A549 (cell line): ENCODE results near the gene TMOD1. TPM values are rescaled to one million over a fixed set of nuclear protein-coding genes. Genes with fewer than 3 reads are reported as not detected.

Source experiments
- ATAC-seq, 2 experiments: fragments of 200-7000 bp in 1 of 2; fragments of >200 bp in 1 of 2; cut with Nextera tagmentation in 1 of 2; cut with Tn5 transposase in 1 of 2; 3 replicates each; pipeline versions ENCODE4 v1.8.0 to v1.9.1; 2018 to 2020; ENCODE audit warnings: mild to moderate bottlenecking in 1 of 2, moderate library complexity in 1 of 2
- CTCF ChIA-PET: fragments of 300-600 bp; sonication (Branson Sonifier 250); formaldehyde crosslinking; extraction: SDS; loops from one replicate; lab custom pipeline; 2021; ENCODE audit warnings: antibody characterized with exemption, inconsistent platforms; lab: Yijun Ruan, JAX
- POLR2A ChIA-PET: fragments of 350-600 bp; formaldehyde crosslinking; extraction: SDS; loops from one replicate; lab custom pipeline; 2021; ENCODE audit warnings: antibody characterized with exemption, inconsistent platforms; lab: Yijun Ruan, JAX
- DNase-seq, 2 experiments: peaks; one replicate each; pipeline versions ENCODE4 v3.0.0 to v3.0.0-alpha.2; 2011 to 2016; ENCODE audit warnings: low read depth in 1 of 2, low spot score in 1 of 2
- FAIRE-seq: peaks from 2 replicates; lab custom pipeline; 2011; peaks lifted over from hg19 to GRCh38; lab: Jason Lieb, UNC
- H3K27ac ChIP-seq, 2 experiments: fragments of >200 bp; sonication (Bioruptor Twin); formaldehyde crosslinking; 3 replicates each; pipeline ENCODE4 v1.5.1; 2016 to 2017
- H3K4me1 ChIP-seq: fragments of >200 bp; sonication (Bioruptor Twin); formaldehyde crosslinking; 3 replicates; pipeline ENCODE4 v1.6.1; 2016
- H3K4me2 ChIP-seq: fragments of >200 bp; sonication (Bioruptor Twin); formaldehyde crosslinking; 3 replicates; pipeline ENCODE4 v1.6.1; 2016
- H3K4me3 ChIP-seq: fragments of >200 bp; sonication (Bioruptor Twin); formaldehyde crosslinking; 3 replicates; pipeline ENCODE4 v1.5.1; 2016
- H3K9me3 ChIP-seq: fragments of >200 bp; sonication (Bioruptor Twin); formaldehyde crosslinking; 3 replicates; pipeline ENCODE4 v1.6.1; 2016
- ATOH8 ChIP-seq: fragments of 250-450 bp; sonication (Bioruptor Pico); IDR thresholded peaks from 2 replicates; pipeline ENCODE4 v1.5.0; 2020; ENCODE audit warnings: low read depth, mild to moderate bottlenecking, moderate library complexity
- BCL3 ChIP-seq: fragments of >200 bp; sonication (Bioruptor Twin); formaldehyde crosslinking; IDR thresholded peaks from 3 replicates; pipeline ENCODE4 v1.6.1; 2016
- CEBPB ChIP-seq, 2 experiments: fragments of >200 bp in 1 of 2; sonication (Bioruptor Twin) in 1 of 2; formaldehyde crosslinking in 1 of 2; IDR thresholded peaks; 2 replicates each; pipeline ENCODE4 v1.6.1; 2012 to 2016
- E2F6 ChIP-seq: IDR thresholded peaks from 2 replicates; pipeline ENCODE4 v1.6.1; 2012; ENCODE audit warnings: low read depth, borderline replicate concordance
- ELK1 ChIP-seq: fragments of 150-350 bp; IDR thresholded peaks from 2 replicates; pipeline ENCODE4 v1.6.1; 2014; ENCODE audit warnings: low read depth, mild to moderate bottlenecking, low read length
- EP300 ChIP-seq, 2 experiments: fragments of >200 bp; sonication (Bioruptor Twin); formaldehyde crosslinking; IDR thresholded peaks; 2 replicates in 1 of 2; 3 replicates in 1 of 2; pipeline ENCODE4 v1.6.1; 2016 to 2017
- FOXS1 ChIP-seq: fragments of 250-450 bp; sonication (Bioruptor Pico); IDR thresholded peaks from 2 replicates; pipeline ENCODE4 v1.5.0; 2020; ENCODE audit warnings: mild to moderate bottlenecking, moderate library complexity
- HES2 ChIP-seq: fragments of >200 bp; sonication (Bioruptor Twin); formaldehyde crosslinking; IDR thresholded peaks from 2 replicates; pipeline ENCODE4 v1.6.1; 2016
- HOXB13 ChIP-seq: fragments of 250-450 bp; sonication (Bioruptor Pico); IDR thresholded peaks from 2 replicates; pipeline ENCODE4 v1.5.0; 2020; ENCODE audit warnings: low read depth, mild to moderate bottlenecking, moderate library complexity
- HOXB5 ChIP-seq: fragments of 250-450 bp; sonication (Bioruptor Pico); IDR thresholded peaks from 2 replicates; pipeline ENCODE4 v1.5.0; 2020; ENCODE audit warnings: mild to moderate bottlenecking, moderate library complexity
- KDM1A ChIP-seq: fragments of 200-600 bp; sonication (generic); IDR thresholded peaks from 2 replicates; pipeline ENCODE4 v1.6.1; 2016; ENCODE audit warnings: low read depth, mild to moderate bottlenecking
- NPAS2 ChIP-seq: fragments of 250-450 bp; sonication (Bioruptor Pico); IDR thresholded peaks from 2 replicates; pipeline ENCODE4 v1.8.0; 2022; ENCODE audit warnings: mild to moderate bottlenecking, moderate library complexity, borderline replicate concordance
- RCOR1 ChIP-seq: fragments of 150-350 bp; IDR thresholded peaks from 2 replicates; pipeline ENCODE4 v1.6.1; 2014; ENCODE audit warnings: antibody characterized with exemption, low read length, low read depth
- RNF2 ChIP-seq: fragments of 200-600 bp; sonication (generic); IDR thresholded peaks from 2 replicates; pipeline ENCODE4 v1.6.1; 2016; ENCODE audit warnings: low read depth, mild to moderate bottlenecking, antibody characterized with exemption, moderate library complexity, borderline replicate concordance
- SREBF2 ChIP-seq: fragments of 450-650 bp; IDR thresholded peaks from 2 replicates; pipeline ENCODE4 v1.6.1; 2014; ENCODE audit warnings: mild to moderate bottlenecking, moderate library complexity
- TFCP2L1 ChIP-seq: fragments of 250-450 bp; sonication (Bioruptor Pico); IDR thresholded peaks from 2 replicates; pipeline ENCODE4 v1.5.0; 2021; ENCODE audit warnings: mild to moderate bottlenecking
- whole genome bisulfite sequencing: methylation state at CpG from one replicate; pipeline ENCODE4 v1.1.6; 2017; ENCODE audit errors: missing lambda C conversion rate; 5-methylcytosine and 5-hydroxymethylcytosine counted together
- polyA plus RNA-seq, 4 experiments: library from polyadenylated mRNA; depleted of rRNA in 3 of 4; stranded (reverse); fragments of >200 nt; fragmentation: RNase III in 1 of 4; extraction: RNeasy Plus Mini Kit Qiagen cat#74134 plus additional on column Dnase treatment in 1 of 4; gene quantifications; 2 replicates in 3 of 4; 3 replicates in 1 of 4; pipeline ENCODE4 v1.2.3, GENCODE V29; 2011 to 2017

The TMOD1 gene
- polyA plus RNA-seq, 2 of the 4 experiments (the other 2 are of a cell fraction): 0.28 to 0.80 TPM

- 89% methylated on average over 5 of the region's 5 CpGs for WGBS
- DNase-seq (no peak), ATAC-seq (no peak), FAIRE-seq (no peak)
- TF ChIP-seq E2F6 (no peak), ELK1 (no peak), FOXS1 (no peak), SREBF2 (no peak), BCL3 (no peak), RCOR1 (no peak), KDM1A (no peak), CEBPB (IDR thresholded peaks at IDR 0.05) (no peak), RNF2 (no peak), HES2 (no peak), HOXB5 (CRISPR knock-in tag) (no peak), ATOH8 (no peak), EP300 (IDR thresholded peaks at IDR 0.05) (no peak), TFCP2L1 (CRISPR knock-in tag) (no peak), HOXB13 (CRISPR knock-in tag) (no peak), NPAS2 (no peak)
- CTCF ChIA-PET: no interaction called here
- POLR2A ChIA-PET: interaction anchor here (3.4 kb wide), 1 partner anchor 15 kb away, joined by 22 read pairs; the partner anchor contains the start of genes NCBP1 and TSTD2
- H3K4me3 ChIP-seq: no peak overlapping the region
- H3K4me1 ChIP-seq: no peaks in the 10 kb centered on the region
- no peak overlapping the region for H3K4me2 ChIP-seq
- no peaks in the 10 kb centered on the region for H3K9me3 ChIP-seq
- H3K27ac ChIP-seq: no peak overlapping the region
Observed at GRCh38 chr9:97647996-97648395, 146.5 kb downstream of the TMOD1 start.

Other genes starting within 250 kb of the TMOD1 start
- 1.7 and 2.2 TPM in 2 replicates for gene CCDC180, start 194.0 kb upstream of the TMOD1 start, polyA plus RNA-seq (2011; rRNA removed)
- 1.6 to 2.4 TPM (median 2.2 TPM) in 3 replicates for gene CCDC180, start 194.0 kb upstream of the TMOD1 start, polyA plus RNA-seq (2017; fragmentation: RNase III; extraction: RNeasy Plus Mini Kit Qiagen cat#74134 plus additional on column Dnase treatment)
- gene TDRD7, start 89.6 kb upstream of the TMOD1 start, polyA plus RNA-seq (2011; rRNA removed): 15.7 and 18.3 TPM in 2 replicates
- 11.1 to 14.2 TPM (median 11.5 TPM) in 3 replicates for gene TDRD7, start 89.6 kb upstream of the TMOD1 start, polyA plus RNA-seq (2017; fragmentation: RNase III; extraction: RNeasy Plus Mini Kit Qiagen cat#74134 plus additional on column Dnase treatment)
- gene TSTD2, start 131.7 kb downstream of the TMOD1 start, polyA plus RNA-seq (2011; rRNA removed): 33.3 and 37.4 TPM in 2 replicates
- 11.4 to 12.6 TPM (median 12.0 TPM) in 3 replicates for gene TSTD2, start 131.7 kb downstream of the TMOD1 start, polyA plus RNA-seq (2017; fragmentation: RNase III; extraction: RNeasy Plus Mini Kit Qiagen cat#74134 plus additional on column Dnase treatment)
- 43.4 and 48.2 TPM in 2 replicates for gene NCBP1, start 132.2 kb downstream of the TMOD1 start, polyA plus RNA-seq (2011; rRNA removed)
- 31.8 to 37.8 TPM (median 36.6 TPM) in 3 replicates for gene NCBP1, start 132.2 kb downstream of the TMOD1 start, polyA plus RNA-seq (2017; fragmentation: RNase III; extraction: RNeasy Plus Mini Kit Qiagen cat#74134 plus additional on column Dnase treatment)
- gene XPA, start 195.7 kb downstream of the TMOD1 start, polyA plus RNA-seq (2011; rRNA removed): 4.5 and 8.0 TPM in 2 replicates
- gene XPA, start 195.7 kb downstream of the TMOD1 start, polyA plus RNA-seq (2017; fragmentation: RNase III; extraction: RNeasy Plus Mini Kit Qiagen cat#74134 plus additional on column Dnase treatment): 14.0 to 14.9 TPM (median 14.6 TPM) in 3 replicates